ENCODE results near the gene TMEM60. TPM values are rescaled to one million over a fixed set of nuclear protein-coding genes. Genes with fewer than 3 reads are reported as not detected.

The TMEM60 gene
- total RNA-seq, 1 donor from 2014 or later, result 19.7 TPM

DNA sequence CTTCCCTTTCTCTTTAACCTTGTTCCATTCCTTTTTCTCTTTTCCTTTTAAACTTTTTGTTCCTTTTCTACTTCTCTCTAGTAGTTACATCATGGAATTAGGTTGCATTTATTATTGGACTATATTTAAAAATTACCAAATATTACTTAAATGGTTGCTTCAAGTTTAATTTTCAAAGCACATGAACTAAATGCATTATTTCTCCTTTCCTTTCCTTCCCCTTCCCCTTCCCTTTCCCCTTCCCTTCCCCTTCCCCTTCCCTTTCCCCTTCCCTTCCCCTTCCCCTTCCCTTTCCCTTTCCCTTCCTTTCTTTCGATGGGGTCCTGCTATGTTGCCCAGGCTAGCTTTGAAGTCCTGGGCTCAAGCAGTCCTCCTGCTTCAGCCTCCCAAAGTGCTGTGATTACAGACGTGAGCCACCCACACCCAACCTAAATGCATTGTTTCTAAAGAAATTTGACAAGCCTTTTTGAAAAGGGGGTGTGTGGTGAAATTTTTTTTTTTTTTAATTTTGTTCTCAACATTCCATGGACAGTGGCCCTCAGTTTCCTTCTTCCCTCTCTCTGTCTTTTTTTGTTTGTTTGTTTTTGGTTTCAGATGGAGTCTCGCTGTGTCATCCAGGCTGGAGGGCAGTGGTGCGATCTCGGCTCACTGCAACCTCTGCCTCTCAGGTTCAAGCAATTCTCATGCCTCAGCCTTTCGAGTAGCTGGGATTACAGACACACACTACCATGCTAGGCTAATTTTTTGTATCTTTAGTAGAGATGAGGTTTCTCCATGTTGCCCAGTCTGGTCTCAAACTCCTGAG is 31.2 kb downstream of the TMEM60 start:
- Mint-ChIP-seq H3K36me3 (ENCODE audit: unreplicated experiment) (peaks cover 14% of the 10 kb centered on the region), H3K4me3 (ENCODE audit: unreplicated experiment) (no peak overlapping the region), H3K4me1 (ENCODE audit: unreplicated experiment) (peaks cover 13% of the 10 kb centered on the region), H3K9me3 (ENCODE audit: unreplicated experiment) (no peaks in the 10 kb centered on the region), H3K27me3 (ENCODE audit: unreplicated experiment) (no peaks in the 10 kb centered on the region), H3K27ac (ENCODE audit: unreplicated experiment) (no peak overlapping the region)
- TF ChIP-seq, protein P1, sequence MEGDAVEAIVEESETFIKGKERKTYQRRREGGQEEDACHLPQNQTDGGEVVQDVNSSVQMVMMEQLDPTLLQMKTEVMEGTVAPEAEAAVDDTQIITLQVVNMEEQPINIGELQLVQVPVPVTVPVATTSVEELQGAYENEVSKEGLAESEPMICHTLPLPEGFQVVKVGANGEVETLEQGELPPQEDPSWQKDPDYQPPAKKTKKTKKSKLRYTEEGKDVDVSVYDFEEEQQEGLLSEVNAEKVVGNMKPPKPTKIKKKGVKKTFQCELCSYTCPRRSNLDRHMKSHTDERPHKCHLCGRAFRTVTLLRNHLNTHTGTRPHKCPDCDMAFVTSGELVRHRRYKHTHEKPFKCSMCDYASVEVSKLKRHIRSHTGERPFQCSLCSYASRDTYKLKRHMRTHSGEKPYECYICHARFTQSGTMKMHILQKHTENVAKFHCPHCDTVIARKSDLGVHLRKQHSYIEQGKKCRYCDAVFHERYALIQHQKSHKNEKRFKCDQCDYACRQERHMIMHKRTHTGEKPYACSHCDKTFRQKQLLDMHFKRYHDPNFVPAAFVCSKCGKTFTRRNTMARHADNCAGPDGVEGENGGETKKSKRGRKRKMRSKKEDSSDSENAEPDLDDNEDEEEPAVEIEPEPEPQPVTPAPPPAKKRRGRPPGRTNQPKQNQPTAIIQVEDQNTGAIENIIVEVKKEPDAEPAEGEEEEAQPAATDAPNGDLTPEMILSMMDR (IDR thresholded peaks at IDR 0.05), result no peak
- no peak for DNase-seq (ENCODE audit: extremely low spot score, unreplicated experiment)

DNA sequence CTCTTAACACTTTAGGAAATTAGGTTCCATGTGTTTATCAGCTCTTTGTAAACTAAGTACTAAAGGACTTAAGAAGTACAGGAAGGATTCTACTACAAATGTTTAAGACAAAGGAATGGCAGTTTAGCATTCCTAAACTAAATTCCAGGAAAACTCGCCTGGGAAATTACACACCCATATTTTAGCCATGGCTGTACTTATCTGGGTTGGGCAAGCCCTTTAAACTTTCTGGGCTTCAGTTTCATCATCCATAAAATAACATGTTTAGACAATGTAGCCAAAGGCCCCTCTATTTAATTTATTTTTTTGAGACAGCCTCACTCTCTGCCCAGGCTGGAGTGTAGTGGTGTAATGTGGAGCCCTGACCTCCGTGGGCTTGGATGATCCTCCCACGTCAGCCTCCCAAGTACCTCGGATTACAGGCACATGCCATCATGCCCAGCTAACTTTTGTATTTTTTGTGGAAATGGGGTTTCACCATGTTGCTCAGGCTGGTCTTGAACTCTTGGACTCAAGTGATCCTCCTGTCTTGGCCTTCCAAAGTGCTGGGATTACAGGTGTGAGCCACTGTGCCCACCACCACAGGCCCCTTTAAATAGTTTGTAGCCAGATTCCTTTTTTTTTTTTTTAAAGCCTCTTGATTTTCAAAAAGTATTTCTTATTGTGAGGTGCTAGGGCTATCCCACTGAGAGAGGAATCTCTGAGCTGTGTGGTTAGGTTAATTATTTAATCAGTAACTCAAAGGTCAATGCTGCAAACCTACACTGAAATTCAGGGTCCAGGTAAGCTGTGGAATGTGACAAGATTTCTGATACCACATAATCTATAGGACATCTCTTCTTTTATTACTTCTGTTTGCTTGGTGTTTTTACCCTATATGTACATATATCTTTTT is 32.1 kb downstream of the TMEM60 start:
- DNase-seq (ENCODE audit: extremely low spot score, unreplicated experiment), result no peak
- Mint-ChIP-seq H3K36me3 (ENCODE audit: unreplicated experiment) (peaks cover 14% of the 10 kb centered on the region), H3K4me3 (ENCODE audit: unreplicated experiment) (no peak overlapping the region), H3K27ac (ENCODE audit: unreplicated experiment) (peak overlapping the region; percentile 7), H3K9me3 (ENCODE audit: unreplicated experiment) (no peaks in the 10 kb centered on the region), H3K27me3 (ENCODE audit: unreplicated experiment) (no peaks in the 10 kb centered on the region), H3K4me1 (ENCODE audit: unreplicated experiment) (peaks cover 13% of the 10 kb centered on the region)
- TF ChIP-seq, protein P1 (IDR thresholded peaks at IDR 0.05), result no peak

DNA sequence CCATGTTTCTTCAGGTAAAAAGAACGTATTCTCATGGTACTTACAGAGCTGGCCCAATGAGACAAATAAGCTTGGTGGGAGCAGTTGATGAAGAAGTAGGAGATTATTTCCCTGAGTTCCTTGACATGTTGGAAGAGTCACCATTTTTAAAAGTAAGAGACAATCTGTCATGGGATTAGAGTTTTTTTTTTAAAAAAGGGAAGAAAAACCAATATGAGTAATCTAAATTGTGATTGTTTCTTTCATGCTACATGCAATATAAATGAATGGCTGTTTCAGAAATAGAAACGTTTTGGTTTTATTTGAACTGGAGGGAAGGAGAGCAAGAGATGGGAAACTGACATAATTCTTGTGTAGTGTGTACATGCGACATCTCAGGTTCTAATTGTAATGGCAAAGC is 32.8 kb downstream of the TMEM60 start:
- H3K9me3 Mint-ChIP-seq (ENCODE audit: unreplicated experiment), result no peaks in the 10 kb centered on the region
- H3K4me3 Mint-ChIP-seq (ENCODE audit: unreplicated experiment), result no peak overlapping the region
- peaks cover 13% of the 10 kb centered on the region for H3K36me3 Mint-ChIP-seq (ENCODE audit: unreplicated experiment)
- H3K4me1 Mint-ChIP-seq (ENCODE audit: unreplicated experiment), result peaks cover 13% of the 10 kb centered on the region
- no peak for DNase-seq (ENCODE audit: extremely low spot score, unreplicated experiment)
- H3K27ac Mint-ChIP-seq (ENCODE audit: unreplicated experiment), result no peak overlapping the region
- TF ChIP-seq, protein P1 (IDR thresholded peaks at IDR 0.05), result no peak
- no peaks in the 10 kb centered on the region for H3K27me3 Mint-ChIP-seq (ENCODE audit: unreplicated experiment)

DNA sequence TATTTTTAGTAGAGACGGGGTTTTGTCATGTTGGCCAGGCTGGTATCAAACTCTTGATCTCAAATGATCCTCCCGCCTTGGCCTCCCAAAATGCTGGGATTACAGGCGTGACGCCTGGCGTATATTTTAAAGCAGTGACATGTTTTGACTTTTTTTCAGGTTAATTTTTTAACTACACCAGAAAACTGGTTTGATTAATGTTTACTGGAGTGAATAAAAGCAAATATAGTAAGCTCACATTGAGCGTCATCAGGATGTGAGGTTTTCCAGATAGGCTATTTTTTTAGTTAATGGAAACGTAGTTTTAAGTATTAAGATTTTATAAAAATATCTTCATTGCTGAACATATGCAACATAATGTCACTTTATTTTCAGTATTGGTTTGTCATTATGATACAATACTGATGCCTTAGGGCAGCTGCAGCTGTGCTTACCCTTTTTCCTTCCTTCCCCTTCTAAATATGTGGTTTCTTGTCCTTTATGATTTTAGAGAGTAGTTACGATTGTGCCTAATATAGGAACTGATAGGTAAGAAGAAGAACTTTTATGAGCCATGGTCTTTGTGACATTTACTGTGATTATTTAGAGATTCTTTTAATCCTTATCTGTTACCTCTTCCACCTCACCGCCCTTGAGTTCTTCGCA is 37.3 kb downstream of the TMEM60 start:
- Mint-ChIP-seq H3K36me3 (ENCODE audit: unreplicated experiment) (peaks cover 3% of the 10 kb centered on the region), H3K4me1 (ENCODE audit: unreplicated experiment) (peaks cover 14% of the 10 kb centered on the region)

More for the DNA sequence above, 37.3 kb downstream of the TMEM60 start:
- TF ChIP-seq, protein P1 (IDR thresholded peaks at IDR 0.05), result no peak
- no peak overlapping the region for H3K27ac Mint-ChIP-seq (ENCODE audit: unreplicated experiment)
- H3K9me3 Mint-ChIP-seq (ENCODE audit: unreplicated experiment), result no peaks in the 10 kb centered on the region
- no peak for DNase-seq (ENCODE audit: extremely low spot score, unreplicated experiment)
- H3K4me3 Mint-ChIP-seq (ENCODE audit: unreplicated experiment), result no peak overlapping the region
- H3K27me3 Mint-ChIP-seq (ENCODE audit: unreplicated experiment), result no peaks in the 10 kb centered on the region

All from osteocyte (in vitro differentiated cells).